HG02973 (cell line): ENCODE results near the gene UBFD1.
"Not testable (repeated sequence)": the region's sequence is repeated elsewhere in the genome, so short reads cannot be mapped to it uniquely, and the experiment has no call there.

Experiments
- ATAC-seq: cut with Tn5 transposase; IDR thresholded peaks from one replicate; pipeline ENCODE4 v1.9.1; 2021; ENCODE audit warnings: moderate library complexity; ENCODE audit not compliant: unreplicated experiment

The UBFD1 gene

DNA sequence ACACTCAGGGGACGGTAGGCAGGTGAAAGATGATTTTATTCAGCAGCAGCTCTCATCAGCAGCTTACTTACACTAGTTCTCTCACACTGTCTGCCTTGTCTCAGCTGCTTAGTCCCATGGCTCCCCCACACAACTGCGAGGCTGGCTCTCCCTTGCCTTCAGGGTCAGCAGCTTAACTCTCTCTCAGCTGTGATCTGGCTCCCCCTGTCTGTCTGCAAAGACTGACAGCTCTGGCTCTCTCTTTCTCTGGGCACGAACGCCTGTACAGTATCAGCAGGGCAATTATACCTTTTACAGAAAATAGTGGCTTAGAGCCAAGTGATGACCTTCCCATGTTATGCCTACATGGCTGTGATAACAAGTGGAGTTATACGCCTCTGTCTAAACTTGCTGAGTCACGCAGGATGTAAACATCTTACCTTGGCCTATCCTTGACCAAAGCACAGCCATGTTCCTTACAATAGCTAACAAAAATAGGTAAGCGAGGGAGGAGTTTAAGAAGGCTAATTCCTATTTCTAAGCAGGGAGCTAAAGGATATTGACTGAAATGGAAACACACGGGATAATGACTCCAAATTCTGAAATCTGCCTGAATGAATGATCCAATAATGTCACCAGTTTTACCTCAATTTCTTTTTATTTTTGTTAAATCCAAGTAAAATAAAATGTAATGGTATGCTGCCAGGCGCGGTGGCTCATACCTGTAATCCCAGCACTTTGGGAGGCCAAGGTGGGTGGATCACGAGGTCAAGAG, 39.7 kb downstream of the UBFD1 start:
- no peak for ATAC-seq

DNA sequence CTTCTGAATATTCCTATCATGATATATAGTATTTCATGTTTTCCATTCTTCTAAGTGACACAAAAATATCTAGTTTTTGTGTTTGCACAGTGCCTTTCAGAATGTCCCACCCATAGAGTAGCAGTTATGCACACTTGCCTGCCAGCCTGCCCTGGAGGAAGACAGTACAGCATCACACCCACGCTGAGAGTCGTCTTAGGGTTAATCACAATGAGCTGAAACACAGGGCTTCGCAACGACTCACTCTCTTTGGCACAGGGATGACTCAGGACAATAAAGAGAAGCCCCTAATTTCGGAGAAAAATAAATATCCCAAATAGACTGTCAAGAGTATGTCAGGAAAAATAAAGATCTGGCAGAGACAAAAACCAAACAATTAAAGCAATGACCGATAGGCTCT, 50.2 kb downstream of the UBFD1 start:
- no peak for ATAC-seq

DNA sequence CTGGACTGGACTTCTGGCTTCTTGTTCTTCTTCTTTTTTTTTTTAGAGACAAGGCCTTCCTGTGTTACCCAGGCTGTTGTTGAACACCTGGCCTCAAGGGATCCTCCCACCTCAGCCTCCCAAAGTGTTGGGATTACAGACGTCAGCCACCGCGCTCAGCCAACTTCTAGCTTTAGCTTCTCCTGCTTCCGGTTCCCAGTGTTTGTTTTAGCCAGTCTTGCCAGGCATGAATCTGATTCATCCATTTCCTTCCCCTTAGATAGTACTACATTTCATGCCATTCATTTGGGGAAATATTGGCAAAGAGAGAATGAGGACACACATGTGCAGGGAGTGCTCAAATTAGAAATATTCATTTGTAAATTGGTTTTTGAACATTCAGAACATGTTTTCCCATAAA, 50.7 kb downstream of the UBFD1 start:
- no peak for ATAC-seq

DNA sequence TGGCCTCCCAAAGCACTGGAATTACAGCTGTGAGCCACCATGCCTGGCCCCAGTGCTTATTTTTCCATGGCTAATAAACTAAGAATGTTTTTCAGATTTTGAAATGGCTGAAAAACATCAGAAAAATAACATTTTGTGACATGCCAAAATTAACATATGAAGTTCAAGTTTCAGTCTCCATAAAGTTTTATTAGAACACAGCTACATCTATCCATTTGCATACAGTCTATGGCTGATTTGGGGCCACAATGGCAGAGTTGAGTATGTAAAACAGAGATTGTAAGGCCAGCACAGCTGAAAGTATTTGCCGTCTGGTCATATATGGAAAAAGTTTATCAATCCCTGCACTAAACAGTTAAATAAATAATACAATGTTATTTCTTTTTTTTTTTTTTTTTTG, 52.4 kb downstream of the UBFD1 start:
- ATAC-seq = no peak

DNA sequence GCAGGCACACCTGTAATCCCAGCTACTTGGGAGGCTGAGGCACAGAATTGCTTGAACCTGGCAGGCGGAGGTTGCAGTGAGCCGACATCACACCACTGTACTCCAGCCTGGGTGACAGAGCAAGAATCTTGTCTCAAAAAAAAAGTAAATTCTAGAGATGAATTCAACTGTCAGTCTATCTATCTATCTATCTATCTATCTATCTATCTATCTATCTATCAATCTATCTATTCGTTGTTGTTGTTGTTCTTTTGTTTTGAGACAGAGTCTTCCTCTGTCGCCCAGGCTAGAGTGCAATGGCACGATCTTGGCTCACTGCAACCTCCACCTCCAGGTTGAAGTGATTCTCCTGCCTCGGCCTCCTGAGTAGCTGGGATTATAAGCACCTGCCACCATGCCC, 53.4 kb downstream of the UBFD1 start:
- ATAC-seq = not testable (repeated sequence)

DNA sequence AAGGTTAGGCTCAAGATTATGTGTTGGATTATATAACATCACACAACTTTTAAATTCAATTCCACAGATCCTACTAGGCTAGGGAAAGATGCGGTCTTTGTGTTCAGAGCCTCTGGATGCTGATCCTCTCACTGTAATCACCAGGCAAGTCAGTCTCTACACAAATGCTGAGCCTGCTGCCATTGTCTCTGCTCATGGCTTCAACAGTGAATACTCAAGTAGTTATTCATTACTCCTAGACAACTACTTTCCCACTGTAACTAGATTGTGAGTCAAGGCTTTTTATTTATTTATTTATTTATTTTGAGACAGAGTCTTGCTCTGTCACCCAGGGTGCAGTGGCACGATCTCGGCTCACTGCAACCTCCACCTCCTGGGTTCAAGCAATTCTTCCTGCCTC, 54.4 kb downstream of the UBFD1 start:
- no peak for ATAC-seq

DNA sequence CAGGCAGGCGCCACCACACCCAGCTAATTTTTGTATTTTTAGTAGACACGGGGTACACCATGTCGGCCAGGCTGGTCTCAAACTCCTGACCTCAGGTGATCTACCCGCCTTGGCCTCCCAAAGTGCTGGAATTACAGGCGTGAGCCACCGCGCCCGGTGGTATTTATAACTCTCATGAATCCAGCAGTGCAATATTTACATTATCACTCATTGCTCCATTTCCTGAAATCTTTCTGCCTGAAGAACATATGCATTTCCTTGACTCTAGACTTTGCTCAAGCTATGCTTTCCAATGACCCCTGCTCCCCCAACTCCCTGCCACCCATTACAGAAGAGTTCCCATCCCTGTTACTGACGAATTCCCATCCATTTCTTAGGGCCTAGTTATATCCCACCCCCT, 58.3 kb downstream of the UBFD1 start:
- no peak for ATAC-seq
